ENCODE measurements around the gene CCP110. TPM values are rescaled to one million over a fixed set of nuclear protein-coding genes. Genes with fewer than 3 reads are reported as not detected.

Gene CCP110
- total and polyA plus RNA-seq, 2 donors (not counting 1 experiment from before 2014, with no cell fraction given) = 4.9 to 23.6 TPM

GRCh38 chr16:19506965-19507364, 16.8 kb upstream of the CCP110 start:
- Histone ChIP-seq H3K27ac (ENCODE audit: low read length in 2 of 2) (no peak overlapping the region), H3K27me3 (replicated peaks in 1 of 4; ENCODE audit: control extremely low read depth in 1 of 4, control insufficient read depth in 3 of 4, insufficient read depth in 4 of 4, low read length in 3 of 4) (no peaks in the 10 kb centered on the region), H2AFZ (ENCODE audit: insufficient read depth, low read depth, low read length, poor library complexity, severe bottlenecking) (no peak overlapping the region), H3K9me3 (ENCODE audit: control extremely low read depth in 1 of 3, control insufficient read depth in 2 of 3, insufficient read depth in 1 of 3, low read length in 2 of 3) (no peaks in the 10 kb centered on the region), H3K4me2 (replicated peaks; ENCODE audit: low read depth, low read length, poor library complexity, severe bottlenecking) (no peak overlapping the region), H4K20me1 (ENCODE audit: control insufficient read depth, insufficient read depth, low read length, poor library complexity, severe bottlenecking) (no peaks in the 10 kb centered on the region), H3K36me3 (replicated peaks in 1 of 2; ENCODE audit: control extremely low read depth in 1 of 2, control insufficient read depth in 1 of 2, extremely low read depth in 1 of 2, insufficient read depth in 2 of 2, low read length in 1 of 2) (peaks cover 2 to 51% of the 10 kb centered on the region in 2 experiments), H3K79me2 (ENCODE audit: control insufficient read depth, insufficient read depth, low read length) (no peaks in the 10 kb centered on the region), H3K9ac (ENCODE audit: low read length) (no peak overlapping the region), H3K4me3 (ENCODE audit: control extremely low read depth in 1 of 5, extremely low read depth in 1 of 5, insufficient read depth in 1 of 5, low read depth in 2 of 5, low read length in 4 of 5) (no peak overlapping the region), H3K4me1 (ENCODE audit: control insufficient read depth in 2 of 2, insufficient read depth in 2 of 2, low read length in 2 of 2) (no peaks in the 10 kb centered on the region)
- peaks cover 5% of the 10 kb centered on the region for H3K4me1 Mint-ChIP-seq
- no CpG with 5 or more reads among the region's 4 CpGs for WGBS (ENCODE audit: insufficient coverage)
- H3K27me3 Mint-ChIP-seq = no peaks in the 10 kb centered on the region
- DNase-seq (no peak), ATAC-seq (ENCODE audit: low read depth) (no peak)
- TF ChIP-seq EZH2 (IDR thresholded peaks at IDR 0.05; ENCODE audit: borderline replicate concordance, insufficient read depth, low read depth, low read length, poor library complexity, severe bottlenecking) = no peak
- TF ChIP-seq, protein P1, sequence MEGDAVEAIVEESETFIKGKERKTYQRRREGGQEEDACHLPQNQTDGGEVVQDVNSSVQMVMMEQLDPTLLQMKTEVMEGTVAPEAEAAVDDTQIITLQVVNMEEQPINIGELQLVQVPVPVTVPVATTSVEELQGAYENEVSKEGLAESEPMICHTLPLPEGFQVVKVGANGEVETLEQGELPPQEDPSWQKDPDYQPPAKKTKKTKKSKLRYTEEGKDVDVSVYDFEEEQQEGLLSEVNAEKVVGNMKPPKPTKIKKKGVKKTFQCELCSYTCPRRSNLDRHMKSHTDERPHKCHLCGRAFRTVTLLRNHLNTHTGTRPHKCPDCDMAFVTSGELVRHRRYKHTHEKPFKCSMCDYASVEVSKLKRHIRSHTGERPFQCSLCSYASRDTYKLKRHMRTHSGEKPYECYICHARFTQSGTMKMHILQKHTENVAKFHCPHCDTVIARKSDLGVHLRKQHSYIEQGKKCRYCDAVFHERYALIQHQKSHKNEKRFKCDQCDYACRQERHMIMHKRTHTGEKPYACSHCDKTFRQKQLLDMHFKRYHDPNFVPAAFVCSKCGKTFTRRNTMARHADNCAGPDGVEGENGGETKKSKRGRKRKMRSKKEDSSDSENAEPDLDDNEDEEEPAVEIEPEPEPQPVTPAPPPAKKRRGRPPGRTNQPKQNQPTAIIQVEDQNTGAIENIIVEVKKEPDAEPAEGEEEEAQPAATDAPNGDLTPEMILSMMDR (IDR thresholded peaks at IDR 0.05) = no peak
- ChIA-PET CTCF (interaction anchor here (0.7 to 2.3 kb wide), 3 partner anchors 10 to 1573 kb away, joined by 3 to 9 read pairs (median 3); no protein-coding TSS in a partner anchor), POLR2A (interaction anchor here (0.5 kb wide), 1 partner anchor 338 kb away, joined by 5 read pairs; no protein-coding TSS in a partner anchor)
- no peak overlapping the region for H3K27ac Mint-ChIP-seq
- intact Hi-C loops (cut with micrococcal nuclease) = no loop called here
- H3K4me3 Mint-ChIP-seq = no peak overlapping the region
- no peaks in the 10 kb centered on the region for H3K9me3 Mint-ChIP-seq (ENCODE audit: insufficient read depth)

DNA sequence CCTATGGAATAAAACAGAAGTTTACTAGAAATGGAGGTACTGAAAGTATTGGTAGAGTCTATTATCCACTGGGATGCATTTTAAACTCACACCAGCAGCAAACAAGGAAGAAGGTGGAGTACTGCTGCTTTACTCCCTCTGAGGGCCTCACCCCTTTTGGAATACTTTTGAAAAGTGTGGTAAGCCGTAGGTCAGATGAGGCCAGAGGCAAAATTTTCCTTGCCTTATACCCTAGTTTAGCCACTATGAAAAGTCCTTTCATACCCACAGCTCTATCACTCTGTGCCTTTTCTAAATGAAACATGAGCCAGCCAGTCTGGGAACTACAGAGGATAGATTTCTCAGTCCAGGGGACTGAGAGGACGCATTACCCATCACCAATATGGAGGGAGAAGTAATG, 15.9 kb upstream of the CCP110 start:
- Histone ChIP-seq H3K9me3 (ENCODE audit: control extremely low read depth in 1 of 3, control insufficient read depth in 2 of 3, insufficient read depth in 1 of 3, low read length in 2 of 3) (no peaks in the 10 kb centered on the region), H3K36me3 (replicated peaks in 1 of 2; ENCODE audit: control extremely low read depth in 1 of 2, control insufficient read depth in 1 of 2, extremely low read depth in 1 of 2, insufficient read depth in 2 of 2, low read length in 1 of 2) (peaks cover 2 to 43% of the 10 kb centered on the region in 2 experiments), H3K27ac (ENCODE audit: low read length in 2 of 2) (no peak overlapping the region), H3K4me2 (replicated peaks; ENCODE audit: low read depth, low read length, poor library complexity, severe bottlenecking) (no peak overlapping the region), H3K27me3 (replicated peaks in 1 of 4; ENCODE audit: control extremely low read depth in 1 of 4, control insufficient read depth in 3 of 4, insufficient read depth in 4 of 4, low read length in 3 of 4) (no peaks in the 10 kb centered on the region), H2AFZ (ENCODE audit: insufficient read depth, low read depth, low read length, poor library complexity, severe bottlenecking) (no peak overlapping the region), H3K9ac (ENCODE audit: low read length) (no peak overlapping the region), H3K4me3 (ENCODE audit: control extremely low read depth in 1 of 5, extremely low read depth in 1 of 5, insufficient read depth in 1 of 5, low read depth in 2 of 5, low read length in 4 of 5) (no peak overlapping the region), H3K79me2 (ENCODE audit: control insufficient read depth, insufficient read depth, low read length) (peaks cover 2% of the 10 kb centered on the region), H4K20me1 (ENCODE audit: control insufficient read depth, insufficient read depth, low read length, poor library complexity, severe bottlenecking) (no peaks in the 10 kb centered on the region), H3K4me1 (ENCODE audit: control insufficient read depth in 2 of 2, insufficient read depth in 2 of 2, low read length in 2 of 2) (no peaks in the 10 kb centered on the region)
- POLR2A ChIA-PET = interaction anchor here (0.7 kb wide), 1 partner anchor 163 kb away, joined by 4 read pairs; no protein-coding TSS in a partner anchor
- Mint-ChIP-seq H3K4me3 (no peak overlapping the region), H3K9me3 (ENCODE audit: insufficient read depth) (no peaks in the 10 kb centered on the region), H3K27me3 (no peaks in the 10 kb centered on the region), H3K4me1 (peaks cover 9% of the 10 kb centered on the region), H3K27ac (no peak overlapping the region)
- TF ChIP-seq, protein P1 (IDR thresholded peaks at IDR 0.05) = no peak
- TF ChIP-seq EZH2 (IDR thresholded peaks at IDR 0.05; ENCODE audit: borderline replicate concordance, insufficient read depth, low read depth, low read length, poor library complexity, severe bottlenecking) = no peak
- intact Hi-C loops (cut with micrococcal nuclease) = no loop called here
- WGBS (ENCODE audit: insufficient coverage) = 100% methylated on average over 1 of the region's 2 CpGs
- CTCF ChIA-PET = interaction anchor here (0.9 to 2.3 kb wide), 3 partner anchors 9 to 422 kb away, joined by 3 to 9 read pairs (median 3); no protein-coding TSS in a partner anchor
- no peak for DNase-seq
- ATAC-seq (ENCODE audit: low read depth) = no peak

All from B cell (primary cell).